Suprapubic skin (tissue), 4 donors: ENCODE measurements around the gene PCSK1. TPM values are rescaled to one million over a fixed set of nuclear protein-coding genes. Genes with fewer than 3 reads are reported as not detected.

Experiments
- DNase-seq, 2 donors: peaks; one replicate each; pipeline ENCODE4 v3.0.0-alpha.2; 2019; ENCODE audit warnings: low spot score in 2 of 2
- H3K27ac ChIP-seq: fragments of 200-600 bp; sonication (generic); one replicate; pipeline ENCODE4 v1.5.1; 2019
- H3K27me3 ChIP-seq: fragments of 200-600 bp; sonication (generic); one replicate; pipeline ENCODE4 v1.5.1; 2019
- H3K36me3 ChIP-seq: fragments of 200-600 bp; sonication (generic); one replicate; pipeline ENCODE4 v1.5.1; 2019
- H3K4me1 ChIP-seq: fragments of 200-600 bp; sonication (generic); one replicate; pipeline ENCODE4 v1.5.1; 2019
- H3K4me3 ChIP-seq: fragments of 200-600 bp; sonication (generic); one replicate; pipeline ENCODE4 v1.5.1; 2019; ENCODE audit warnings: mild to moderate bottlenecking
- H3K9me3 ChIP-seq: fragments of 200-600 bp; sonication (generic); one replicate; pipeline ENCODE4 v1.5.1; 2019
- CTCF ChIP-seq, 2 donors: fragments of 200-600 bp in 1 of 2; fragments of 450-650 bp in 1 of 2; sonication (generic) in 1 of 2; IDR thresholded peaks; one replicate each; pipeline ENCODE4 v1.5.1; 2016 to 2019; ENCODE audit warnings: antibody characterized with exemption in 2 of 2, mild to moderate bottlenecking in 1 of 2, moderate library complexity in 1 of 2
- EP300 ChIP-seq: sonication (generic); formaldehyde crosslinking; IDR thresholded peaks from one replicate; pipeline ENCODE4 v1.6.1; 2017; ENCODE audit warnings: antibody characterized with exemption
- POLR2A ChIP-seq, 2 donors: fragments of 450-650 bp; IDR thresholded peaks; one replicate each; pipeline ENCODE4 v1.6.1; 2017; ENCODE audit warnings: antibody characterized with exemption in 2 of 2, mild to moderate bottlenecking in 2 of 2, moderate library complexity in 2 of 2
- POLR2AphosphoS5 ChIP-seq, 3 donors: sonication (generic); formaldehyde crosslinking; IDR thresholded peaks; one replicate each; pipeline ENCODE4 v1.6.1; 2017; ENCODE audit warnings: antibody characterized with exemption in 3 of 3
- WGBS: methylation state at CpG from one replicate; pipeline ENCODE4 v1.1.5; 2018; 5-methylcytosine and 5-hydroxymethylcytosine counted together
- total RNA-seq, 4 donors: library from RNA; depleted of rRNA; stranded (reverse); fragments of >200 nt; gene quantifications; one replicate each; pipeline ENCODE4 v1.1.0, GENCODE V29; 2016

Gene PCSK1
- total RNA-seq: 1 to 10 TPM in 1 of 4 donors, under 1 TPM in 3; 0.25 to 1.4 (median 0.36) TPM

GRCh38 chr5:96433066-96433447 is at the start of gene PCSK1:
Gene PCSK1, minus strand, starts transcription at chr5:96433248. Its CDS starts 206 bp downstream, at chr5:96433042.
- 1% methylated on average over 19 of the region's 19 CpGs for WGBS
- Histone ChIP-seq H3K9me3 (no peaks in the 10 kb centered on the region), H3K27me3 (peaks cover 53% of the 10 kb centered on the region), H3K4me3 (peak within 1 kb of the TSS; percentile 28), H3K36me3 (no peaks in the 10 kb centered on the region), H3K27ac (no peak within 1 kb of the TSS), H3K4me1 (peaks cover 36% of the 10 kb centered on the region)
- no peak for DNase-seq
- TF ChIP-seq CTCF (IDR thresholded peaks at IDR 0.05) (no peak), POLR2AphosphoS5 (IDR thresholded peaks at IDR 0.05) (no peak), EP300 (no peak), POLR2A (IDR thresholded peaks at IDR 0.05) (no peak)

GRCh38 chr5:96481867-96482266 is 48.8 kb upstream of the PCSK1 start:
- TF ChIP-seq POLR2AphosphoS5 (IDR thresholded peaks at IDR 0.05) (no peak), POLR2A (IDR thresholded peaks at IDR 0.05) (no peak), CTCF (IDR thresholded peaks at IDR 0.05) (no peak), EP300 (no peak)
- no peaks in the 10 kb centered on the region for H3K9me3 ChIP-seq
- 14% methylated on average over 1 of the region's 1 CpG for WGBS
- no peaks in the 10 kb centered on the region for H3K36me3 ChIP-seq
- H3K4me1 ChIP-seq: no peaks in the 10 kb centered on the region
- no peak overlapping the region for H3K27ac ChIP-seq
- no peak for DNase-seq
- no peaks in the 10 kb centered on the region for H3K27me3 ChIP-seq
- H3K4me3 ChIP-seq: no peak overlapping the region

- no peak for DNase-seq
- no peak for TF ChIP-seq CTCF (IDR thresholded peaks at IDR 0.05)
- TF ChIP-seq POLR2AphosphoS5 (IDR thresholded peaks at IDR 0.05): no peak
- no peak for TF ChIP-seq EP300
- no peak for TF ChIP-seq POLR2A (IDR thresholded peaks at IDR 0.05)
- H3K36me3 ChIP-seq: no peaks in the 10 kb centered on the region
- no peak overlapping the region for H3K27ac ChIP-seq
- no peaks in the 10 kb centered on the region for H3K4me1 ChIP-seq
- no peaks in the 10 kb centered on the region for H3K9me3 ChIP-seq
- H3K4me3 ChIP-seq: no peak overlapping the region
- H3K27me3 ChIP-seq: no peaks in the 10 kb centered on the region
These were observed 48.1 kb upstream of the PCSK1 start for GRCh38 chr5:96481009-96481786.

- Histone ChIP-seq H3K4me1 (no peaks in the 10 kb centered on the region), H3K27ac (no peak overlapping the region), H3K27me3 (no peaks in the 10 kb centered on the region), H3K4me3 (no peak overlapping the region), H3K9me3 (no peaks in the 10 kb centered on the region), H3K36me3 (no peaks in the 10 kb centered on the region)
- DNase-seq: no peak
- TF ChIP-seq POLR2A (IDR thresholded peaks at IDR 0.05) (no peak), CTCF (IDR thresholded peaks at IDR 0.05) (no peak), EP300 (no peak), POLR2AphosphoS5 (IDR thresholded peaks at IDR 0.05) (no peak)
- whole genome bisulfite sequencing: 92% methylated on average over 1 of the region's 1 CpG
These were observed 45.9 kb upstream of the PCSK1 start for GRCh38 chr5:96478983-96479382.

- no peaks in the 10 kb centered on the region for H3K27me3 ChIP-seq
- no peaks in the 10 kb centered on the region for H3K9me3 ChIP-seq
- H3K27ac ChIP-seq: no peak overlapping the region
- no peaks in the 10 kb centered on the region for H3K4me1 ChIP-seq
- DNase-seq: no peak
- 67% methylated on average over 3 of the region's 3 CpGs for WGBS
- H3K4me3 ChIP-seq: no peak overlapping the region
- TF ChIP-seq CTCF (IDR thresholded peaks at IDR 0.05): no peak
- no peak for TF ChIP-seq POLR2AphosphoS5 (IDR thresholded peaks at IDR 0.05)
- no peak for TF ChIP-seq EP300
- no peak for TF ChIP-seq POLR2A (IDR thresholded peaks at IDR 0.05)
- H3K36me3 ChIP-seq: no peaks in the 10 kb centered on the region
These were observed 43.6 kb upstream of the PCSK1 start for GRCh38 chr5:96476654-96477053.
